ENCODE data around the gene CMTR1. TPM values are rescaled to one million over a fixed set of nuclear protein-coding genes. Genes with fewer than 3 reads are reported as not detected.
A peak's percentile ranks its signal among the peaks of the same experiment; 100 is the strongest.

Gene CMTR1
- total and polyA plus RNA-seq, 10 donors, result 19.4 to 62.4 (median 45.3) TPM

DNA sequence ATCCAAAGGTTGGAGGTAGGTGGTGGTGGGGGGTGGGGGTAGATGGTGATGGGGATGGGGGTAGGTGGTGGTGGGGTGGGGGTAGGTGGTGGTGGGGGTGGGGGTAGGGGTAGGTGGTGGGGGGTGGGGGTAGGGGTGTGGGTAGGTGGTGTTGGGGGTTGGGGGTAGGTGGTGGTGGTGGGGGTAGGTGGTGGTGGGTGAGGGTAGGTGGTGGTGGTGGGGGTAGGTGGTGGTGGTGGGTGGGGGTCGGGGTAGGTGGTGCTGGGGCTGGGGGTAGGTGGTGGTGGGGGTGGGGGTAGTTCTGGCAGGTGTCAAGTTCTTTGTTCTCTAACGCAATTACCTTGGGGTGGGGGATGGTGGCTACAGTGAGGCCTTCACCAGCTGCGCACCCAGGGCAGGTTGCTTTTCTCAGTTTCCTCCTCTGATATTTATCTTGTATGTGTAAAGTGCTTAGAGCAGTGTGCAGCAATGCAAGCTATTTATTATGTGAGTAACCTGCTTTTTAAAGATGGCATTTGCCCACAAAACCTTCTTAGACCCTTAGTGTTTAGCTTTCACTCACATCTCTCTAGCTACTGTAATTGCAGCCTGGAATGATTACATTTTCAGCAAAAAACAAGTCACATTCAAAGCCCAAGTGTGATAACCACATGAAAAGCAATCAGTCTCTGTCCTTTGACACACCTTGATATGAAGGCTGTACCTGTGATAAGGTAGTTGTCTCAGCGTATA, 74.8 kb downstream of the CMTR1 start:
- H3K4me1 ChIP-seq, result peaks cover 11 to 36% (median 16%) of the 10 kb centered on the region in 6 donors
- DNase-seq, result peak; percentile 28
- no peak for TF ChIP-seq POLR2A (IDR thresholded peaks at IDR 0.05)
- H3K4me3 ChIP-seq, result no peak overlapping the region
- H3K27me3 ChIP-seq (replicated peaks in 1 of 7), result peaks cover 0 to 17% (median 3%) of the 10 kb centered on the region in 7 donors
- WGBS, 5 donors, result 44 to 77% (median 56%) methylated on average over 4 of the region's 4 CpGs
- peak overlapping the region in 2 of 8 donors; percentile 20 to 58 for H3K27ac ChIP-seq
- intact Hi-C loops (cut with DNase I; ENCODE audit: low total_unique reads), result no loop called here
- no peaks in the 10 kb centered on the region for H3K36me3 ChIP-seq
- H3K9me3 ChIP-seq, result no peaks in the 10 kb centered on the region

DNA sequence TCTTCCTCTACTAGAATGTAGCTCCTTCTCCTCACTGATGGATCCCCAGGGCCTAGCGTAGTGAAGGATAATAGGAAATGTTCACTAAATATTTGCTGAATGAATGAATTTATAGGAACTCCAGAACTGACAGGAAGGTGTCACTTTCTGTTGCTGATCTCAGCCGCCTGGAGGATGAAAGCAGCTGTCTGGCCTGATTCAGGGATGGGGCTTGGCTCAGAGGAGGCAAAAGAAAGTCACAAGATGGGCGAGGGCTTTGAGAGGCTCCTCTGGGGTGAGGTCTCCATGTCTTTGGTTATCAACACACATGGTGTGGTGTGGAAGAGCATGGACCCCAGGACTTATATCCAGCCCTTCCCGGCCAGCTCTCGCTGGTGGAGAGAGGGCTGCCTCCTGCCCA, 78.2 kb downstream of the CMTR1 start:
- TF ChIP-seq, protein P1, sequence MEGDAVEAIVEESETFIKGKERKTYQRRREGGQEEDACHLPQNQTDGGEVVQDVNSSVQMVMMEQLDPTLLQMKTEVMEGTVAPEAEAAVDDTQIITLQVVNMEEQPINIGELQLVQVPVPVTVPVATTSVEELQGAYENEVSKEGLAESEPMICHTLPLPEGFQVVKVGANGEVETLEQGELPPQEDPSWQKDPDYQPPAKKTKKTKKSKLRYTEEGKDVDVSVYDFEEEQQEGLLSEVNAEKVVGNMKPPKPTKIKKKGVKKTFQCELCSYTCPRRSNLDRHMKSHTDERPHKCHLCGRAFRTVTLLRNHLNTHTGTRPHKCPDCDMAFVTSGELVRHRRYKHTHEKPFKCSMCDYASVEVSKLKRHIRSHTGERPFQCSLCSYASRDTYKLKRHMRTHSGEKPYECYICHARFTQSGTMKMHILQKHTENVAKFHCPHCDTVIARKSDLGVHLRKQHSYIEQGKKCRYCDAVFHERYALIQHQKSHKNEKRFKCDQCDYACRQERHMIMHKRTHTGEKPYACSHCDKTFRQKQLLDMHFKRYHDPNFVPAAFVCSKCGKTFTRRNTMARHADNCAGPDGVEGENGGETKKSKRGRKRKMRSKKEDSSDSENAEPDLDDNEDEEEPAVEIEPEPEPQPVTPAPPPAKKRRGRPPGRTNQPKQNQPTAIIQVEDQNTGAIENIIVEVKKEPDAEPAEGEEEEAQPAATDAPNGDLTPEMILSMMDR (IDR thresholded peaks at IDR 0.05 in 8 of 11, conservative IDR thresholded peaks at IDR 0.05 in 3 of 11), result no peak
- TF ChIP-seq POLR2A (IDR thresholded peaks at IDR 0.05) (no peak), POLR2AphosphoS5 (IDR thresholded peaks at IDR 0.05) (no peak)
- H3K4me3 ChIP-seq, result no peak overlapping the region
- intact Hi-C loops (cut with DNase I; ENCODE audit: low total_unique reads), result no loop called here
- no peak overlapping the region for H3K27ac ChIP-seq
- H3K27me3 ChIP-seq (replicated peaks in 1 of 7), result peaks cover 0 to 30% (median 3%) of the 10 kb centered on the region in 7 donors
- no peaks in the 10 kb centered on the region for H3K9me3 ChIP-seq
- WGBS, 5 donors, result 76 to 87% (median 83%) methylated on average over 5 of the region's 5 CpGs
- no peak for DNase-seq
- H3K36me3 ChIP-seq, result no peaks in the 10 kb centered on the region
- peaks cover 7 to 47% (median 26%) of the 10 kb centered on the region in 6 donors for H3K4me1 ChIP-seq

DNA sequence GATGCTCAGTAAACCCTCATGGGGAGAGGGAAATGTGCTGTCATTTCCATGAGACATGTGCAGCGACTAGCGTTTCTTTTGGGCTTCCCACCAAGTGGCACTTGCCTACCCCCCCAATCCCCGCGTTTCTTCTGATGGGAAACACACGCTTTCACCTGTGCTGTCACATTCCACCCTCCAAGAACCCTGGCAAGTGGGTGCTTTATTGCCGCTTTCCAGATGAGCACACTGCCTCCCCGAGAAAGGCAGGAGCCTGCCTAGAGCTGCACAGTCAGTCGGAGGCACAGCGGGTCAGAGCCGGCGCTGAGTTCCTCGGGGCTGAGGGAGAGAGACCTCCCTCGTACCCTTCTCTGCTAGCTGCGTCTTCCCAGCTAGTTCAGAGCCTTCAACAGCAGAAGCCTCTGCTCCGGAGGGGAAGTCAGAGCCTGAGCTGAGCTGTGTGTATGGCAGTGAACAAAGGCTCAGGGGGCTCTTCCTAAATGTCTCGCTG, 78.9 kb downstream of the CMTR1 start:
- peaks cover 0 to 30% (median 3%) of the 10 kb centered on the region in 7 donors for H3K27me3 ChIP-seq (replicated peaks in 1 of 7)
- peaks cover 14 to 54% (median 33%) of the 10 kb centered on the region in 6 donors for H3K4me1 ChIP-seq
- H3K9me3 ChIP-seq, result no peaks in the 10 kb centered on the region
- no peak overlapping the region for H3K27ac ChIP-seq
- DNase-seq, result no peak
- 68 to 93% (median 76%) methylated on average over 15 to 16 of the region's 16 CpGs for WGBS, 5 donors
- no peaks in the 10 kb centered on the region for H3K36me3 ChIP-seq
- no peak overlapping the region for H3K4me3 ChIP-seq
- no peak for TF ChIP-seq POLR2A (IDR thresholded peaks at IDR 0.05)
- no peak for TF ChIP-seq POLR2AphosphoS5 (IDR thresholded peaks at IDR 0.05)
- TF ChIP-seq, protein P1 (IDR thresholded peaks at IDR 0.05 in 8 of 11, conservative IDR thresholded peaks at IDR 0.05 in 3 of 11), result no peak
- intact Hi-C loops (cut with DNase I; ENCODE audit: low total_unique reads), result no loop called here

DNA sequence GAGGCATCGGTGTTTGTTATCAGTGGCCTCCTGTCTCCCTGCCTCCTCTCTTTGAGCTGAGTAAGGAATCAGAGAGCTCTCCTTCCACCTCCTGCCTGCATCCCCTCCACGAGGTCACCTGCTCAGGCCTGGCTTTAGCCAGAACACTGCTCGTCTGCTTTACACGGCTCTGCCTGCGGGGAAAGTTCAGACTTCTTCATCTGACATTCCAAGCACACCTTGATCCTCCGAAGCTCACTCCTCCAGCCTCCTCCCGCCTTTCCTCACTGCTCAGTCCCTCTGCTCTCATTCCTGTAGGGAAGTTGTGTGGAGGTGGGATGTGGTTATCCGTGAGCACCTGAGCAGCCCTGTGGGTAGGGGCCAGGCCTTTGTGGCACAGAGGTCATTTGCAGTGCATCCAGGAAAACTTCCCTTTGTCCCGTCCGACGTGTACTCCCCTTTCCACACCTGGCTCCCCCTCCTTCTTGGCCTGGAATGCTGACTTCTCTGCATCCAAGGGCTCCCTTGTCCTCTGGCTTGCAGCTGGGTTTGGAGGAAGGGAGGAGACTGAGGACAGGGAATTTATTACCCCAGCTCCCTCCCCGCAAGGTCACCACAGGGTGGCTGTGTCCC, 79.5 kb downstream of the CMTR1 start:
- TF ChIP-seq POLR2A (IDR thresholded peaks at IDR 0.05), result no peak
- no peak for TF ChIP-seq POLR2AphosphoS5 (IDR thresholded peaks at IDR 0.05)
- TF ChIP-seq, protein P1 (IDR thresholded peaks at IDR 0.05 in 8 of 11, conservative IDR thresholded peaks at IDR 0.05 in 3 of 11), result no peak
- DNase-seq, result no peak
- 71 to 81% (median 73%) methylated on average over 10 to 12 of the region's 12 CpGs for WGBS, 5 donors
- no peaks in the 10 kb centered on the region for H3K9me3 ChIP-seq
- H3K27ac ChIP-seq, result peak overlapping the region in 2 of 8 donors; percentile 22 to 87
- peaks cover 16 to 60% (median 37%) of the 10 kb centered on the region in 6 donors for H3K4me1 ChIP-seq
- intact Hi-C loops (cut with DNase I; ENCODE audit: low total_unique reads), result no loop called here
- peaks cover 0 to 30% (median 3%) of the 10 kb centered on the region in 7 donors for H3K27me3 ChIP-seq (replicated peaks in 1 of 7)
- no peak overlapping the region for H3K4me3 ChIP-seq
- no peaks in the 10 kb centered on the region for H3K36me3 ChIP-seq

Measured in spleen (tissue), 11 donors.